Measurements from ENCODE around the gene ERP27. TPM values are rescaled to one million over a fixed set of nuclear protein-coding genes. Genes with fewer than 3 reads are reported as not detected.
A peak's percentile ranks its signal among the peaks of the same experiment; 100 is the strongest.

The ERP27 gene
- total RNA-seq, 1 experiment from 2014 or later: not detected

DNA sequence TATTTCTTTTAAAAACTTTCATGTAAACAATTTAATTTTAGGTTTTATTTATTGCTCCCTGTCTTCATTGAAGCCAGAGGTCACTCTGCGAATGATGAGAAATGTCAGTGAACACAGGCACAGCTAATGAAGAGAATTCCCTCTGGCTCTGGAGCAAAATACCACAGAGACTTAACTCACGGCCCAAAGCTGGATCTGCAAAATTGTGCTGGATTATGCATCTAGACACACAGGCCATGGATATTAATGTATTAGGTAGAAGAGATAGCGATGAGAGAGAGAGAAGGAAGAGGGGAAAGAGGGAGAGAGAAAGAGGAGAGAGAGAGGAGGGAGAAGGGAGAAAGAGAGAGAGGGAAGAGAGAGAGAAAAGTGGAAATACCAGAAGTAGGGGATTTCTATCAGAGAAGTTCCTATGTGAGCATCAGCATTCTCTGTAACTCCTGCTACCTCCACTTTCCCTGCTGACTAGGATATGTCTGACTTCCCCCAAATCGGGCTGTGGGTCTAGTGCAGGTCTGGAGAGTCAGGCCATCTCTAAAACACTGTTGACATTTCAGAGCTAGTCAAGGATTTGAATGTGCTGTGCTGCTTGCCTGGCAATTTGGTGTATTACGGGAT lies 19.3 kb upstream of the ERP27 start:
- TF ChIP-seq, protein P1, sequence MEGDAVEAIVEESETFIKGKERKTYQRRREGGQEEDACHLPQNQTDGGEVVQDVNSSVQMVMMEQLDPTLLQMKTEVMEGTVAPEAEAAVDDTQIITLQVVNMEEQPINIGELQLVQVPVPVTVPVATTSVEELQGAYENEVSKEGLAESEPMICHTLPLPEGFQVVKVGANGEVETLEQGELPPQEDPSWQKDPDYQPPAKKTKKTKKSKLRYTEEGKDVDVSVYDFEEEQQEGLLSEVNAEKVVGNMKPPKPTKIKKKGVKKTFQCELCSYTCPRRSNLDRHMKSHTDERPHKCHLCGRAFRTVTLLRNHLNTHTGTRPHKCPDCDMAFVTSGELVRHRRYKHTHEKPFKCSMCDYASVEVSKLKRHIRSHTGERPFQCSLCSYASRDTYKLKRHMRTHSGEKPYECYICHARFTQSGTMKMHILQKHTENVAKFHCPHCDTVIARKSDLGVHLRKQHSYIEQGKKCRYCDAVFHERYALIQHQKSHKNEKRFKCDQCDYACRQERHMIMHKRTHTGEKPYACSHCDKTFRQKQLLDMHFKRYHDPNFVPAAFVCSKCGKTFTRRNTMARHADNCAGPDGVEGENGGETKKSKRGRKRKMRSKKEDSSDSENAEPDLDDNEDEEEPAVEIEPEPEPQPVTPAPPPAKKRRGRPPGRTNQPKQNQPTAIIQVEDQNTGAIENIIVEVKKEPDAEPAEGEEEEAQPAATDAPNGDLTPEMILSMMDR (IDR thresholded peaks at IDR 0.05; ENCODE audit: unreplicated experiment): no peak
- CTCF ChIA-PET: interaction anchor here (0.7 to 1.3 kb wide), 5 partner anchors 75 to 575 kb away, joined by 3 to 5 read pairs (median 4); no protein-coding TSS in a partner anchor
- Mint-ChIP-seq H3K9me3 (ENCODE audit: unreplicated experiment) (no peaks in the 10 kb centered on the region), H3K4me1 (ENCODE audit: insufficient read depth, unreplicated experiment) (peaks cover 24% of the 10 kb centered on the region), H3K4me3 (ENCODE audit: unreplicated experiment) (no peak overlapping the region), H3K27me3 (ENCODE audit: insufficient read depth, unreplicated experiment) (no peaks in the 10 kb centered on the region), H3K27ac (ENCODE audit: low read depth, unreplicated experiment) (no peak overlapping the region), H3K36me3 (ENCODE audit: insufficient read depth, unreplicated experiment) (no peaks in the 10 kb centered on the region)
- no peak for DNase-seq (ENCODE audit: unreplicated experiment)
- POLR2A ChIA-PET: interaction anchor here (0.7 to 1.2 kb wide), 3 partner anchors 10 to 160 kb away, joined by 3 to 4 read pairs (median 4); partner anchors contain the start of gene PDE6H
- BruUV-seq (replicated peaks): no TSS peak
- intact Hi-C loops (cut with micrococcal nuclease): no loop called here

DNA sequence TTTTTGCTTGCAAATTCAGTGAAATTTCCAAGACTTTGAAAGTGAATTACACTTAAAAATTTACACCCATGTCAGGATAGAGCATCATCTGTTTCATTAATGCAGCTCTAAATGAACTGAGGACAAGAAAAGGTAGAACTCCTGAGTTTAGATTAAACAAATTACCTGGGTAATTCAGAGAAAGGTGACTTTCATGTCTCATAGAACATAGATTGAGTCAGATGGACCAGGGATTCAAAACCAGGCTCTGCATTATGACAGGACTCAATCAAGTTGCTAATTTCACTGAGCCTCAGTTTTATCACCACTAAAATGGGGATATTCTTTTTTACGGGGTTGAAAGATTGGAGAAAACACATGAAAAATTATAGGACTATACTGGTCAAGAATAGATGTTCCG lies 18.6 kb upstream of the ERP27 start:
- CTCF ChIA-PET: interaction anchor here (0.7 to 1.3 kb wide), 3 partner anchors 111 to 576 kb away, joined by 3 to 5 read pairs (median 4); no protein-coding TSS in a partner anchor
- no peaks in the 10 kb centered on the region for H3K27me3 Mint-ChIP-seq (ENCODE audit: insufficient read depth, unreplicated experiment)
- intact Hi-C loops (cut with micrococcal nuclease): no loop called here
- no TSS peak for BruUV-seq (replicated peaks)
- no peak for DNase-seq (ENCODE audit: unreplicated experiment)
- no peak overlapping the region for H3K4me3 Mint-ChIP-seq (ENCODE audit: unreplicated experiment)
- H3K36me3 Mint-ChIP-seq (ENCODE audit: insufficient read depth, unreplicated experiment): no peaks in the 10 kb centered on the region
- H3K9me3 Mint-ChIP-seq (ENCODE audit: unreplicated experiment): no peaks in the 10 kb centered on the region
- POLR2A ChIA-PET: interaction anchor here (0.7 to 0.9 kb wide), 2 partner anchors 10 to 159 kb away, joined by 3 to 4 read pairs; no protein-coding TSS in a partner anchor
- peaks cover 29% of the 10 kb centered on the region for H3K4me1 Mint-ChIP-seq (ENCODE audit: insufficient read depth, unreplicated experiment)
- TF ChIP-seq, protein P1 (IDR thresholded peaks at IDR 0.05; ENCODE audit: unreplicated experiment): no peak
- H3K27ac Mint-ChIP-seq (ENCODE audit: low read depth, unreplicated experiment): no peak overlapping the region

DNA sequence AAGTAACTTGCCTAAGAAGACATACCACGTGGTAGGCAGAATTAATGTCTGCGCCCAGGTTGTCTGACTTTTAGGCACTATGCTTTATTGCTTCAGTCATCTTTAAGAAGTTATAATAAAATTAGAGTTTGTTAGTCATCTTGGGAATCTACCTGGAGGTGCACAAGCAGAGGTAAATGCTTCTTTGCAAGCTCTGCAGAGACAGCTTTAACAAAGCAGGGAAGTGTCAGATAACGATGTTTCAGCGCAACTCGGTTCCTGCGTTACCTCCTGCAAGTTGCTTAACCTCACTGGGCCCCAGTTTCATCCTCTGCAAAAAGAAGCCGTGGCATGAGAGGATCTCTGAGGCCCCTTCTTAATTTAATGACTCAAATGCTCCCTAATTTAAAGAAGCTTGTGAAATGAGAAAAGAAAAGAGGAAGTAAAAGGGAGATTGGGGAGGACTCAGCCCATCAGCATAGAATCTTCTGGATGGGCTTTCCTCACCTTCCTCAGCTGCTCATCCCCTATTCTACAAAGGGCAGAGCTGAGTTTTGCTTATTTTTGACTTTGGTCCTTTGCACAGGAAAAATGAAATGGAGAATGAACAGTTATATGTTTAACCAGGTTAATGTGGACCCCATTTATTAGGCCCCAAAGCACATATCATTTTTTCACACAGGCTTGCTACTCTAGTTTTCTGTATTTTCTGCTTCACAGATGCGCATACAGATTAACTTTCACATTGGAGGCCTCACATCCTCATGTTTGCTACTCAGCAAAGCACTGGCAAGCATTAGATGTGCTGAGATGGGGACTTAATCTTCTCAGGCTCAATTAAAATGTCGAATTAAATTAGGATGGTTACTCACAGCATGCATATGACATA lies 17.9 kb upstream of the ERP27 start:
- Mint-ChIP-seq H3K27me3 (ENCODE audit: insufficient read depth, unreplicated experiment) (no peaks in the 10 kb centered on the region), H3K36me3 (ENCODE audit: insufficient read depth, unreplicated experiment) (no peaks in the 10 kb centered on the region), H3K9me3 (ENCODE audit: unreplicated experiment) (no peaks in the 10 kb centered on the region), H3K27ac (ENCODE audit: low read depth, unreplicated experiment) (no peak overlapping the region), H3K4me3 (ENCODE audit: unreplicated experiment) (no peak overlapping the region), H3K4me1 (ENCODE audit: insufficient read depth, unreplicated experiment) (peaks cover 31% of the 10 kb centered on the region)
- ChIA-PET POLR2A (interaction anchor here (0.6 to 0.9 kb wide), 2 partner anchors 11 to 18 kb away, joined by 3 to 4 read pairs; partner anchors contain the start of gene ERP27), CTCF (interaction anchor here (0.7 to 1.3 kb wide), 2 partner anchors 111 to 186 kb away, joined by 4 to 5 read pairs; no protein-coding TSS in a partner anchor)
- TF ChIP-seq, protein P1 (IDR thresholded peaks at IDR 0.05; ENCODE audit: unreplicated experiment): no peak
- intact Hi-C loops (cut with micrococcal nuclease): no loop called here
- DNase-seq (ENCODE audit: unreplicated experiment): no peak
- no TSS peak for BruUV-seq (replicated peaks)

DNA sequence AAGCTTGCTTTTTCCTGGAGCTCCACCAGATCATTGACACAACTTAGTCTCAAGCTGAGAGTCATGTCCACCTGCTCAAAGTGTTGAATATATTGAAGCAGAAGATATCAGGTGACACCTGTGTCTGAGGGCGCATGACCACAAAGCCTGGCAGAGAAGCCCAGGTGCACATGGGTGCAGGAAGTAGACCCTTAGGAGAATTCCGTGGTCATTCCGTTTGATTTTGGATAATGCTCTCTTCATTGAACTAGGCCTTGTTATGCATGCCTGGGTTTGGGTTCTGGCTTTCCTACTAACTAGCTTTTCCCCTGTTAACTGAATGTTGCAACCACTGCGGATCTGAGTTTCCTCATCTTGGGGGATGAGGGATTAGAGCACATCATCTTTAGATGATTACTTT lies 15.9 kb upstream of the ERP27 start:
- no peaks in the 10 kb centered on the region for H3K27me3 Mint-ChIP-seq (ENCODE audit: insufficient read depth, unreplicated experiment)
- no peak for DNase-seq (ENCODE audit: unreplicated experiment)
- H3K36me3 Mint-ChIP-seq (ENCODE audit: insufficient read depth, unreplicated experiment): no peaks in the 10 kb centered on the region
- POLR2A ChIA-PET: interaction anchor here (0.6 to 0.7 kb wide), 3 partner anchors 38 to 129 kb away, joined by 3 to 4 read pairs (median 3); no protein-coding TSS in a partner anchor
- H3K9me3 Mint-ChIP-seq (ENCODE audit: unreplicated experiment): no peaks in the 10 kb centered on the region
- intact Hi-C loops (cut with micrococcal nuclease): no loop called here
- peak overlapping the region; percentile 77 for H3K27ac Mint-ChIP-seq (ENCODE audit: low read depth, unreplicated experiment)
- H3K4me1 Mint-ChIP-seq (ENCODE audit: insufficient read depth, unreplicated experiment): peaks cover 39% of the 10 kb centered on the region
- TF ChIP-seq, protein P1 (IDR thresholded peaks at IDR 0.05; ENCODE audit: unreplicated experiment): no peak
- CTCF ChIA-PET: interaction anchor here (0.6 kb wide), 1 partner anchor 673 kb away, joined by 3 read pairs; no protein-coding TSS in a partner anchor
- H3K4me3 Mint-ChIP-seq (ENCODE audit: unreplicated experiment): no peak overlapping the region
- no TSS peak for BruUV-seq (replicated peaks)
